Spinal cord (tissue), 10 donors: ENCODE results near the gene QRFP. TPM values are rescaled to one million over a fixed set of nuclear protein-coding genes. Genes with fewer than 3 reads are reported as not detected.

ENCODE experiments used
- DNase-seq, 6 donors: peaks; one replicate each; pipeline versions ENCODE4 v3.0.0 to v3.0.0-alpha.2; 2013 to 2015; ENCODE audit warnings: low spot score in 6 of 6, low read depth in 4 of 6
- H3K27ac ChIP-seq: one replicate; pipeline ENCODE4 v1.5.1; 2013; ENCODE audit warnings: low read depth, low read length, control low read depth
- H3K27me3 ChIP-seq: one replicate; pipeline ENCODE4 v1.6.1; 2013; ENCODE audit warnings: low read length; ENCODE audit not compliant: control insufficient read depth, insufficient read depth
- H3K36me3 ChIP-seq: one replicate; pipeline ENCODE4 v1.6.1; 2013; ENCODE audit warnings: low read length; ENCODE audit not compliant: control insufficient read depth, insufficient read depth
- H3K4me1 ChIP-seq: one replicate; pipeline ENCODE4 v1.6.1; 2013; ENCODE audit warnings: low read length; ENCODE audit not compliant: control insufficient read depth, insufficient read depth
- H3K4me3 ChIP-seq: one replicate; pipeline ENCODE4 v1.5.1; 2013; ENCODE audit warnings: low read depth, low read length, control low read depth
- H3K9me3 ChIP-seq: one replicate; pipeline ENCODE4 v1.6.1; 2013; ENCODE audit warnings: low read length; ENCODE audit not compliant: control insufficient read depth, insufficient read depth
- WGBS: methylation state at CpG from one replicate; pipeline ENCODE4 v1.1.5; 2013; ENCODE audit warnings: missing lambda C conversion rate; ENCODE audit not compliant: insufficient coverage; 5-methylcytosine and 5-hydroxymethylcytosine counted together
- polyA plus RNA-seq, 2 donors: library from polyadenylated mRNA; unstranded; fragments of 120-200 nt; gene quantifications; one replicate each; pipeline ENCODE4 v1.2.1, GENCODE V29; 2013; ENCODE audit not compliant: insufficient read length in 2 of 2
- total RNA-seq, 2 donors: library from RNA; depleted of rRNA in 1 of 2; stranded (reverse); fragments of 120-200 nt in 1 of 2; fragments of >200 nt in 1 of 2; gene quantifications; one replicate each; pipeline versions ENCODE4 v1.2.3 to v1.2.4, GENCODE V29; 2013 to 2014
- donor health status: healthy.

Gene QRFP
- total and polyA plus RNA-seq, 4 donors = 0.51 to 0.54 TPM; not detected in 2

- Histone ChIP-seq H3K4me3 (no peak overlapping the region), H3K4me1 (peaks cover 56% of the 10 kb centered on the region), H3K27me3 (peaks cover 4% of the 10 kb centered on the region), H3K36me3 (peaks cover 7% of the 10 kb centered on the region), H3K9me3 (no peaks in the 10 kb centered on the region), H3K27ac (no peak overlapping the region)
- no peak for DNase-seq
- 88% methylated on average over 14 of the region's 14 CpGs for WGBS
Measured at GRCh38 chr9:130919559-130920145, 23.0 kb upstream of the QRFP start.

GRCh38 chr9:130918826-130919558 is 22.4 kb upstream of the QRFP start:
- no peaks in the 10 kb centered on the region for H3K9me3 ChIP-seq
- no peak overlapping the region for H3K27ac ChIP-seq
- peak in 2 of 6 donors; percentile 70 to 87 for DNase-seq
- WGBS = 53% methylated on average over 33 of the region's 33 CpGs
- H3K36me3 ChIP-seq = peaks cover 6% of the 10 kb centered on the region
- H3K4me3 ChIP-seq = no peak overlapping the region
- peaks cover 4% of the 10 kb centered on the region for H3K27me3 ChIP-seq
- H3K4me1 ChIP-seq = peaks cover 62% of the 10 kb centered on the region

- Histone ChIP-seq H3K4me3 (no peak overlapping the region), H3K27ac (no peak overlapping the region), H3K9me3 (no peaks in the 10 kb centered on the region), H3K4me1 (peaks cover 69% of the 10 kb centered on the region), H3K27me3 (peaks cover 8% of the 10 kb centered on the region), H3K36me3 (no peaks in the 10 kb centered on the region)
- WGBS = 66% methylated on average over 9 of the region's 9 CpGs
- DNase-seq = no peak
Measured at GRCh38 chr9:130918101-130918825, 21.7 kb upstream of the QRFP start.

- Histone ChIP-seq H3K9me3 (no peaks in the 10 kb centered on the region), H3K27ac (no peak overlapping the region), H3K36me3 (no peaks in the 10 kb centered on the region), H3K4me3 (no peak overlapping the region), H3K27me3 (peaks cover 8% of the 10 kb centered on the region), H3K4me1 (peaks cover 78% of the 10 kb centered on the region)
- peak in 1 of 6 donors; percentile 47 for DNase-seq
- 67% methylated on average over 34 of the region's 34 CpGs for WGBS
Measured at GRCh38 chr9:130917168-130917960, 20.8 kb upstream of the QRFP start.

GRCh38 chr9:130915096-130915447 is 18.5 kb upstream of the QRFP start:
- peaks cover 55% of the 10 kb centered on the region for H3K4me1 ChIP-seq
- peaks cover 4% of the 10 kb centered on the region for H3K27me3 ChIP-seq
- 89% methylated on average over 8 of the region's 8 CpGs for WGBS
- no peaks in the 10 kb centered on the region for H3K9me3 ChIP-seq
- no peak for DNase-seq
- H3K4me3 ChIP-seq = no peak overlapping the region
- H3K27ac ChIP-seq = no peak overlapping the region
- peaks cover 5% of the 10 kb centered on the region for H3K36me3 ChIP-seq

GRCh38 chr9:130914417-130915095 is 17.9 kb upstream of the QRFP start:
- peaks cover 50% of the 10 kb centered on the region for H3K4me1 ChIP-seq

GRCh38 chr9:130913599-130914416 is 17.2 kb upstream of the QRFP start:
- DNase-seq = no peak
- no peaks in the 10 kb centered on the region for H3K9me3 ChIP-seq
- H3K36me3 ChIP-seq = peaks cover 6% of the 10 kb centered on the region
- peaks cover 43% of the 10 kb centered on the region for H3K4me1 ChIP-seq
- 55% methylated on average over 21 of the region's 23 CpGs for WGBS
- no peak overlapping the region for H3K4me3 ChIP-seq
- peaks cover 4% of the 10 kb centered on the region for H3K27me3 ChIP-seq
- no peak overlapping the region for H3K27ac ChIP-seq

More at GRCh38 chr9:130914417-130915095, 17.9 kb upstream of the QRFP start:
- peaks cover 5% of the 10 kb centered on the region for H3K36me3 ChIP-seq
- peaks cover 4% of the 10 kb centered on the region for H3K27me3 ChIP-seq
- no peak overlapping the region for H3K27ac ChIP-seq
- WGBS = 88% methylated on average over 24 of the region's 24 CpGs
- no peak overlapping the region for H3K4me3 ChIP-seq
- no peak for DNase-seq
- no peaks in the 10 kb centered on the region for H3K9me3 ChIP-seq

GRCh38 chr9:130912932-130913598 is 16.5 kb upstream of the QRFP start:
- Histone ChIP-seq H3K4me1 (peaks cover 43% of the 10 kb centered on the region), H3K27me3 (peaks cover 4% of the 10 kb centered on the region), H3K4me3 (no peak overlapping the region), H3K9me3 (no peaks in the 10 kb centered on the region), H3K27ac (no peak overlapping the region), H3K36me3 (peaks cover 9% of the 10 kb centered on the region)
- WGBS = 22% methylated on average over 36 of the region's 38 CpGs
- DNase-seq = peak in 3 of 6 donors; percentile 54 to 86 (median 81)
